Cardiac ventricle fibroblast (primary cell): ENCODE data around the gene PCDHGB2. TPM values are rescaled to one million over a fixed set of nuclear protein-coding genes. Genes with fewer than 3 reads are reported as not detected.

Source experiments
- total RNA-seq: library from RNA; depleted of rRNA; stranded (reverse); fragments of >200 nt; gene quantifications from 2 replicates; pipeline ENCODE4 v1.2.3, GENCODE V29; 2015

Gene PCDHGB2
- total RNA-seq, result 4.5 and 6.7 TPM in 2 replicates

DNA sequence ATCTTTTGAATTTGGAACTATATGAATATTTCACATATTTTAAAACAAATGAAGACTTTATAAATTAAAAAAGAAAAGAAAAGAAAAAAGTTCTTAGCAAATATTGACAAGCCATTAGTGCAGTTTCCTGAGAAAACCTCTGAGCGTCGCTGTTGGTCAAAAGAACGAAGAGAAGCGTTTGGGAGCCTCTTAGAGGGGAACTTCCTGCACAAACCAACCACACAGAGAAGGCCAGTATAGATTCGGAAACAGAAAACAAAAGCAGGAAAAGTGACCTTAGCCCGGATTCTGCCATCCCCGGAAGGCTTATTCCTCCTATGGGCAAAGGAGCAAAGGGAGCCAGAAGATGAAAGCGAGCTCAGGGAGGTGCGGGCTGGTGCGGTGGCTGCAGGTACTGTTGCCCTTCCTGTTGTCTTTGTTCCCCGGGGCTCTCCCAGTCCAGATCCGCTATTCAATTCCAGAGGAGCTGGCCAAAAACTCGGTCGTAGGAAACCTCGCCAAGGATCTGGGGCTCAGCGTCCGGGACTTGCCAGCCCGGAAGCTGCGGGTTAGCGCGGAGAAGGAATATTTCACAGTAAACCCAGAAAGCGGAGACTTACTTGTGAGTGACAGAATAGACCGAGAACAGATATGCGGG lies at the start of gene PCDHGB2:
Gene PCDHGB2, plus strand, starts transcription at position 205 of the 637 bp plus-strand sequence. Its CDS starts 142 bp downstream, at position 347.

DNA sequence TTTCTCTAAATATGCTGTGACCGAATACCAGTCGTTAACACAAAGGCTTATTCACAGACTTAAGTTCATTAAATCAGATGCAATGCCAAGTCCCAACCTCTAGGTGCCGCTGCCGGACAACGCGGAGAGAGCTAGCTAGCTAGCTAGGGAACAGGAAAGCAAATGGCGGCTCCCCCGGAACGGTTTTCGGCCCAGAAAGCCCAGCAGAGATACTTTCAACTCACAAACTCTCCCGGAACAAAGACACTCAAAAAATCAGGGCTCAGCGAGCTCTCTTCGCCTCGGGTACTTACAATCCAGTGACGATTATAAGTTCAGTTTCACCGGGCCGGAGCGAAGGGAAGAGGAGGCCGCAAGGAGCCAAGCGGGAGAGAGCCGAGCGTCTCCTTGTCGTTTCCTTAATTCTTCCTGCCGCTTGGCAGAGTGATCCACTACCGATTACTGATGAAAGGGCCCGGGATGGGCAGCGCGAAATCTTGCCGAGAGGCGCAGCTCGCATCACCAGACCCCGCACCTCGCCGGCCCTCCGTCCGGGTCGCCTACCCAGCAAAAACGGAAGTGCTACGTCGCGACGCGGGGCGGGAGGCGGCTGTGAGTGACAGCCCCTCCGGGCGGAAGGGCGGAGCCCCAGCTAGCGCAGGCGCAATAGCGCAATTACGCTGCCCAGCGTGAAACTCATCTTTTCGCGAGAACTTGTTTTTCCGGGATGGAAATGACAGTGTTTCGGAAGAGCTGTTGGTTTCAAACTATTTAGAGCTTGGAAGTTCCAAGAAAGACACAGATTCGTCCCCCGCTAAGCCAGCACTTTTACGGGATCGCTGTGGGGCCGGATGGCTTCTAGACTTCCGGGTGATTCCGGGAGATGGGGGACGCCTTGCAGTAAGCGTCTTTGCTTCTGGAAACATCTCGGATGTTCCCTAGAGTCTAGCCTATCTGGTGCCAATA lies 39.3 kb upstream of the PCDHGB2 start, which contains the start of gene TAF7:
Gene TAF7, minus strand, starts transcription at position 560 of the 945 bp plus-strand sequence. CDS start 740 bp downstream, outside the sequence.

GRCh38 chr5:141330299-141331080 lies 29.3 kb upstream of the PCDHGB2 start, which contains the start of gene PCDHGA1:
TSS of gene PCDHGA1 (plus strand) at chr5:141330514.

DNA sequence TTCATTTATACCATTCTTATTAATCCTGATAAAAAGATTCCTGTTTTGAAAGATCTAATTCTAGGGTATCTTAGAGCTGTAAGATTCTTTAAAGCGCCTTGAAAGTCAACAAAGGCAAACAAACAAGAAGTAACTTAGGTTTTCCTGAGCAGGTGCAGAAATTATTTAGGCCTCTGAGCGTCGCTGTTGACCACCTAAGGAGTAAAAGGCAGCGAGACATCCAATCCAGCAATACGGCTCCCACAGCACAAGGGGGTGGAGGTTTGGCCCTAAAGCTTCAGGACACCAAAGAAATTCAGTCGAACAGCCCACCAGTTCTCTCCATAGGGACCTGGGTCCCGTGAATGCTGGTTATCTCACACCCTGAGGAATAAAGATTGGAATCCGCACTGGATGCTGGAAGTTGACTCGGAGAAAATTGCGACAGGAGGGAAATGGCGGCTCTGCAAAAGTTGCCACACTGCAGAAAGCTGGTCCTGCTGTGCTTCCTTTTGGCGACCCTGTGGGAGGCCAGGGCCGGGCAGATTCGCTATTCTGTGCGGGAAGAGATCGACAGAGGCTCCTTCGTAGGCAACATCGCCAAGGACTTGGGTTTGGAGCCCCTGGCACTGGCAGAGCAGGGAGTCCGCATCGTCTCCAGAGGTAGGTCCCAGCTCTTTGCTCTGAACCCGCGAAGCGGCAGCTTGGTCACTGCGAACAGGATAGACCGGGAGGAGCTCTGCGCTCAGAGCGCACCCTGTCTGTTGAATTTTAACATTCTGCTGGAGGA lies 21.1 kb upstream of the PCDHGB2 start, which contains the start of gene PCDHGA2:
Gene PCDHGA2, plus strand, starts transcription at position 223 of the 769 bp plus-strand sequence.

DNA sequence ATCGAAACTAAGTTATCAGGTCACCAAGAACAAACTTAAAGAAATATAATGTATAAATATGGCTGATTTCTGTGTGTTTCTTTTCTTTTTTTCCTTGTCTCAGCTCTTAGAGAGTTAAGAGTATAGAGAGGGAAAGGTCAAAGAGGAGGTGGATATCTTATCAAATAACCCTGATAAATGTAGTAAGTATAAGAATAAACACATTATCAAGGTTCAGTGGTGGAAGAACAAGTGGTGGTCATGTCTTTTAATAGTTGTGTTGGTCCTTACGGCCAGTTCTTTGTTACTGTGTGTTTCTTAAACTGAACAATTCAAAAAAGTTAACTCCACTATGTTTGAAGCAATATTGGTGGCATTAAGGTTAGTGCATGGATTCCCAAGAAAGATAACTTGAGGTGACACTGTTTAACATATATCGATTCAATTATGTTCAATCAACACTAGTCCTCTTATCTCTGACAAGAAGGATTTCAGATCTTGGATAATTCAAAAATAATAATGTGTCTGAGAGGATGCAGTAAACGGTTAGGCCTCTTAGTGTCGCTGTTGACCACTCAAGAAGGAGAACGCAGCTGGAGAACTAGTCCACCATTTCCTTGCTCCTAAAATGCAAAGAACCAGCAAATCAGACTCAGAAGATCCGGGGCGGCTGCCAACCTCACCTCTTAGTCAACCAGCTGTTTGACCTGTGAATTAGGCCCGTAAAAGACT lies 16.4 kb upstream of the PCDHGB2 start, which contains the start of gene PCDHGA3:
Gene PCDHGA3, plus strand, starts transcription at position 588 of the 711 bp plus-strand sequence. CDS start 205 bp downstream, outside the sequence.

GRCh38 chr5:141349917-141350619 lies 9.7 kb upstream of the PCDHGB2 start, which contains the start of gene PCDHGB1:
TSS of gene PCDHGB1 (plus strand) at chr5:141350099. CDS start at chr5:141350261, 162 bp downstream.

GRCh38 chr5:141354900-141355469 lies 4.8 kb upstream of the PCDHGB2 start, which contains the start of gene PCDHGA4:
TSS of gene PCDHGA4 (plus strand) at chr5:141355021. CDS start at chr5:141355108, 87 bp downstream.

GRCh38 chr5:141363952-141364660 lies 4.3 kb downstream of the PCDHGB2 start, which contains the start of gene PCDHGA5:
TSS of gene PCDHGA5 (plus strand) at chr5:141364162. CDS start at chr5:141364331, 169 bp downstream.

DNA sequence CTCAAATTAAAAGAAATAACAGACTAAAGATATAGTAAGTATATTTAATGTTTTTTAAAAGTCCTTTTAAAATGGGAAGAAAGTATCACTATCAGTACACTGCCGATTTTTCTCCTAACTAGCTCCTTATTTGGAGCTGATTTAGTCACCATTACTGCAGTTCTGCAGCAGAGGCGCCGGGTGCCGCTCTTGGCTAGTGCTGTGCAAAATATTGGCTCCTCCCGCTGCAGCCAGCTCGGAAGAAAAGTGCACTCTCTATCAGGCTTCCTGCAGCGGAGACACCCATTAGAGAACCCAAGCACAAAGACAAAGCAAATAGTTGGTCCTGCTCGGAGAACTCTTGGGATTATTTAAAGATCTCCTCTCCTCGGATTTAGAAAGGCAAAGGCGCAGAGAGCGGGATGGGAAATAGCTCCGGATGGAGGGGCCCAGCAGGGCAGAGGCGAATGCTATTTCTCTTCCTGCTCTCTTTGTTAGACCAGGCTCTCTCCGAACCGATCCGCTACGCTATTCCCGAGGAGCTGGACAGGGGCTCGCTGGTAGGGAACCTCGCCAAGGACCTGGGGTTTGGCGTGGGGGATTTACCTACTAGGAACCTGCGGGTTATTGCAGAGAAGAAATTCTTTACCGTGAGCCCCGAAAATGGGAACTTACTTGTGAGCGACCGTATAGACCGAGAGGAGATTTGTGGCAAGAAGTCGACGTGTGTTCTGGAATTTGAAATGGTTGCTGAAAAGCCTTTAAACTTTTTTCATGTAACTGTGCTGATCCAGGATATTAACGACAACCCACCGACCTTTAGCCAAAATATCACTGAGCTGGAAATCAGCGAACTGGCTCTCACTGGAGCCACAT lies 10.4 kb downstream of the PCDHGB2 start, which contains the start of gene PCDHGB3:
Gene PCDHGB3, plus strand, starts transcription at position 249 of the 855 bp plus-strand sequence. Its CDS starts 153 bp downstream, at position 402.

GRCh38 chr5:141373673-141374317 lies 14.0 kb downstream of the PCDHGB2 start, which contains the start of gene PCDHGA6:
TSS of gene PCDHGA6 (plus strand) at chr5:141373891. CDS start at chr5:141374084, 193 bp downstream.

DNA sequence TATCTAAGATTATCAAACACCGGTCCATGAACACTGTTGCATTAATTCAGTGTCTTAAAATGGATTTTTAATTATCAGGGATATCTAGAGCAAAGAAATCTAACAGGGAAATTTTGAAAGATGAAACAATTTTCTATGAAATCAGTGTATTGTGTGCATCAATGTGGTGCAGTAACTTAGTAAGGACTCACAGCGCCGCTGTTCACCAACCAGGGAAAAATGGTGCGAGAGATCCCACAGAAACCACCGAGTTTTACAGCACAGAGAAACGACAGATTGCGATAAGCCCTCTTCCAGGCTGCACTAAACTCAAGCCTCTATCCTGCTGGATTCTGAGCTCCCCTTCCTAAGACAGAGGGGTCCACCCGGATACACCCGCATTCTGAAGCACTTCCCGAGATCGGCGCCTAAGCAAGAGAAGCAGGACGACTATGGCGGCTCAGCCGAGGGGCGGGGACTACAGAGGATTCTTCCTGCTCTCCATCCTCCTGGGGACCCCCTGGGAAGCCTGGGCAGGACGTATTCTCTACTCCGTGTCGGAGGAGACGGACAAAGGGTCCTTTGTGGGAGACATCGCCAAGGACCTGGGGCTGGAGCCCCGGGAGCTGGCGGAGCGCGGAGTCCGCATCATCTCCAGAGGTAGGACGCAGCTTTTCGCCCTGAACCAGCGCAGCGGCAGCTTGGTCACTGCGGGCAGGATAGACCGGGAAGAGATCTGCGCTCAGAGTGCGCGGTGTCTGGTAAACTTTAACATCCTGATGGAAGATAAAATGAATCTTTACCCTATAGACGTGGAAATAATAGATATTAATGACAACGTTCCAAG lies 22.9 kb downstream of the PCDHGB2 start, which contains the start of gene PCDHGA7:
Gene PCDHGA7, plus strand, starts transcription at position 274 of the 826 bp plus-strand sequence. Its CDS starts 158 bp downstream, at position 432.

DNA sequence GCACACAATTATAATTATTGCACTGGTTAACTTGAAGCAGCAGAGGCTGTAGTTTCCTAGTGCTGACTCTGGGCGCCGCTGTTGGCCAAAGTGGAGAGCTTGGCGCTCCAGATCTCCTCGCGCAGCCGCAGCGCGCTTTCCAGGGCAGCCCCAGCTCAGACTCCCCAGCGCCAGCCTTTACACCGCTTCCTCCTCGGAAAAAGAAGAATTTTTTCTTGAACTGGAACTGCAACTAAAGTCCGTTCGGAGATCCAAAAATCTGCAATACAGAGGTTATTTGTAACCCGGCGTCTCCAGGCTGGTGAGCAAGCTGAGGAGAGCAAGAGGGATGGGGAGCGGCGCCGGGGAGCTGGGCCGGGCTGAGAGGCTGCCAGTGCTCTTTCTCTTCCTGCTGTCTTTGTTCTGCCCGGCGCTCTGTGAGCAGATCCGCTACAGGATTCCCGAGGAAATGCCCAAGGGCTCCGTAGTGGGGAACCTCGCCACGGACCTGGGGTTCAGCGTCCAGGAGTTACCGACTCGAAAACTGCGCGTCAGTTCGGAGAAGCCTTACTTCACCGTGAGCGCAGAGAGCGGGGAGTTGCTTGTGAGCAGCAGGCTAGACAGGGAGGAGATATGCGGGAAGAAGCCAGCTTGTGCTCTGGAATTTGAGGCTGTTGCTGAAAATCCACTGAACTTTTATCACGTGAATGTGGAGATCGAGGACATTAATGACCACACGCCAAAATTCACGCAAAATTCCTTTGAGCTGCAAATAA lies 27.9 kb downstream of the PCDHGB2 start, which contains the start of gene PCDHGB4:
Gene PCDHGB4, plus strand, starts transcription at position 142 of the 755 bp plus-strand sequence. Its CDS starts 187 bp downstream, at position 329.

GRCh38 chr5:141392429-141393198 lies 32.8 kb downstream of the PCDHGB2 start, which contains the start of gene PCDHGA8:
TSS of gene PCDHGA8 (plus strand) at chr5:141392633. CDS start at chr5:141392814, 181 bp downstream.

